Natural killer cell (primary cell): ENCODE measurements around the gene OSBPL1A. TPM values are rescaled to one million over a fixed set of nuclear protein-coding genes. Genes with fewer than 3 reads are reported as not detected.

Experiments used
- ATAC-seq, 3 donors: fragments of 150-1000 bp in 2 of 3; fragments of 200-7000 bp in 1 of 3; cut with Tn5 transposase; 1 replicate in 1 of 3; 2 replicates in 2 of 3; pipeline ENCODE4 v1.10.0; 2021; ENCODE audit warnings: mild to moderate bottlenecking in 2 of 3, moderate library complexity in 2 of 3
- DNase-seq, 2 donors: peaks; one replicate each; pipeline versions ENCODE4 v3.0.0 to v3.0.0-alpha.2; 2013 to 2021; ENCODE audit warnings: mixed read lengths in 1 of 2
- H3K27ac ChIP-seq: one replicate; pipeline ENCODE4 v1.5.1; 2013; ENCODE audit warnings: mild to moderate bottlenecking, low read length
- H3K27me3 ChIP-seq: one replicate; pipeline ENCODE4 v1.6.1; 2013; ENCODE audit warnings: low read length; ENCODE audit not compliant: control insufficient read depth, insufficient read depth
- H3K36me3 ChIP-seq: one replicate; pipeline ENCODE4 v1.6.1; 2013; ENCODE audit warnings: low read length; ENCODE audit not compliant: control insufficient read depth, insufficient read depth
- H3K4me1 ChIP-seq: one replicate; pipeline ENCODE4 v1.6.1; 2013; ENCODE audit warnings: low read length; ENCODE audit not compliant: control insufficient read depth, insufficient read depth
- H3K4me3 ChIP-seq: one replicate; pipeline ENCODE4 v1.5.1; 2013; ENCODE audit warnings: low read length
- H3K9me3 ChIP-seq: one replicate; pipeline ENCODE4 v1.6.1; 2013; ENCODE audit warnings: low read length; ENCODE audit not compliant: control insufficient read depth, insufficient read depth
- H3K27ac Mint-ChIP-seq, 2 donors: one replicate each; pipeline ENCODE4 v1.8.0; 2022; ENCODE audit warnings: mild to moderate bottlenecking in 2 of 2, mixed read lengths in 2 of 2, moderate library complexity in 1 of 2
- H3K27me3 Mint-ChIP-seq, 2 donors: one replicate each; pipeline ENCODE4 v1.8.0; 2022; ENCODE audit warnings: low read depth in 2 of 2, mixed read lengths in 2 of 2
- H3K36me3 Mint-ChIP-seq: one replicate; pipeline ENCODE4 v1.8.0; 2022; ENCODE audit warnings: mixed read lengths
- H3K4me1 Mint-ChIP-seq, 2 donors: one replicate each; pipeline ENCODE4 v1.8.0; 2022; ENCODE audit warnings: mixed read lengths in 2 of 2
- H3K4me3 Mint-ChIP-seq: one replicate; pipeline ENCODE4 v1.8.0; 2022; ENCODE audit warnings: mild to moderate bottlenecking, moderate library complexity, mixed read lengths
- H3K9me3 Mint-ChIP-seq, 2 donors: one replicate each; pipeline ENCODE4 v1.8.0; 2022; ENCODE audit warnings: mixed read lengths in 2 of 2
- CTCF ChIP-seq: fragments of 200-600 bp; IDR thresholded peaks from one replicate; pipeline ENCODE4 v1.8.0; 2022; ENCODE audit warnings: antibody characterized with exemption
- WGBS: methylation state at CpG from one replicate; pipeline ENCODE4 v1.1.7; 2013; ENCODE audit warnings: missing lambda C conversion rate; ENCODE audit not compliant: insufficient coverage; 5-methylcytosine and 5-hydroxymethylcytosine counted together
- intact Hi-C: fragments of 100-400 bp; cut with micrococcal nuclease; formaldehyde crosslinking; loops from one replicate; pipeline ENCODE4 v1.14.2; 2022
- total RNA-seq, 4 donors: library from RNA; stranded (reverse); fragments of 120-200 nt in 1 of 4; gene quantifications; one replicate each; pipeline versions ENCODE4 v1.2.3 to v1.2.4, GENCODE V29; 2013 to 2022

OSBPL1A gene
- total RNA-seq, 3 donors from 2014 or later (not counting 1 experiment from before 2014, with no cell fraction given), result 1.2 to 32.5 (median 1.5) TPM

- TF ChIP-seq CTCF, result no peak
- Histone ChIP-seq H3K4me3 (no peak overlapping the region), H3K27me3 (peaks cover 2% of the 10 kb centered on the region), H3K36me3 (no peaks in the 10 kb centered on the region), H3K4me1 (no peaks in the 10 kb centered on the region), H3K27ac (no peak overlapping the region), H3K9me3 (no peaks in the 10 kb centered on the region)
- no peak overlapping the region for H3K4me3 Mint-ChIP-seq
- intact Hi-C loops, result no loop called here
- H3K27me3 Mint-ChIP-seq, result peaks cover 9 to 31% of the 10 kb centered on the region in 2 donors
- no peak overlapping the region for H3K27ac Mint-ChIP-seq
- ATAC-seq, result no peak
- DNase-seq, result no peak
- no peaks in the 10 kb centered on the region for H3K4me1 Mint-ChIP-seq
- no peaks in the 10 kb centered on the region for H3K36me3 Mint-ChIP-seq
- no CpG with 5 or more reads among the region's 2 CpGs for WGBS
- no peaks in the 10 kb centered on the region for H3K9me3 Mint-ChIP-seq
Measured at GRCh38 chr18:24208270-24209035, 189.2 kb downstream of the OSBPL1A start.

GRCh38 chr18:24204904-24205303, 192.7 kb downstream of the OSBPL1A start:
- no peaks in the 10 kb centered on the region for H3K9me3 Mint-ChIP-seq
- no peak overlapping the region for H3K4me3 Mint-ChIP-seq
- peaks cover 15 to 34% of the 10 kb centered on the region in 2 donors for H3K27me3 Mint-ChIP-seq
- Histone ChIP-seq H3K27ac (no peak overlapping the region), H3K9me3 (no peaks in the 10 kb centered on the region), H3K36me3 (no peaks in the 10 kb centered on the region), H3K4me1 (no peaks in the 10 kb centered on the region), H3K27me3 (peaks cover 2% of the 10 kb centered on the region), H3K4me3 (no peak overlapping the region)
- no peak overlapping the region for H3K27ac Mint-ChIP-seq
- no peaks in the 10 kb centered on the region for H3K36me3 Mint-ChIP-seq
- TF ChIP-seq CTCF, result no peak
- ATAC-seq (no peak), DNase-seq (no peak)
- intact Hi-C loops, result no loop called here
- WGBS, result 88% methylated on average over 3 of the region's 3 CpGs
- H3K4me1 Mint-ChIP-seq, result no peaks in the 10 kb centered on the region

- intact Hi-C loops, result no loop called here
- Histone ChIP-seq H3K36me3 (no peaks in the 10 kb centered on the region), H3K4me3 (no peak overlapping the region), H3K27me3 (peaks cover 2% of the 10 kb centered on the region), H3K9me3 (no peaks in the 10 kb centered on the region), H3K27ac (no peak overlapping the region), H3K4me1 (no peaks in the 10 kb centered on the region)
- Mint-ChIP-seq H3K27me3 (peaks cover 10 to 21% of the 10 kb centered on the region in 2 donors), H3K36me3 (no peaks in the 10 kb centered on the region), H3K27ac (no peak overlapping the region), H3K4me1 (no peaks in the 10 kb centered on the region), H3K4me3 (no peak overlapping the region), H3K9me3 (no peaks in the 10 kb centered on the region)
- no peak for DNase-seq
- 87% methylated on average over 8 of the region's 8 CpGs for WGBS
- no peak for ATAC-seq
- no peak for TF ChIP-seq CTCF
Measured at GRCh38 chr18:24201699-24202687, 195.6 kb downstream of the OSBPL1A start.
